ENCODE results near the gene SNX8.

Gene SNX8

DNA sequence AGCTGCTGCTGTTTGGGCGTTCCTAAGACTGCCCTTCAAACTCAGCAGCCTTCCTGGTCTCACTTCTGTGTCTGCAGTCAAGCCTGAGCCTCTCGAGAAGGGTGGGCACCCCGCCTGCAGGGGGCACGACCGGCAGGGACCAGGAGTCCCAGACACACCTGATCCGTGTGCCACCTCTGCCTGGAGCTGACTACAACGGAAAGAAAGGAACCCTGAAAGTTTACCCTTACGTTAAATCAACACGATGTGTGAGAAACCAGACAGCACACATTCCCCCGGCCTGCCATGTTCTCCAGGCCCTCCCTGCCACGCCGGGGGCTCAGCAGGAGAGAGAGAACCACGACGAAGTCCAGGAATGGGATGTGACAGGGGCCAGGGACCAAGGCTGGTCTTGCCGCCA lies 86.5 kb downstream of the SNX8 start:
- Histone ChIP-seq H3K36me3 (ENCODE audit: control insufficient read depth, insufficient read depth, low read length) (peaks cover 75% of the 10 kb centered on the region), H3K9ac (ENCODE audit: low read depth, low read length) (no peak overlapping the region), H3K4me1 (ENCODE audit: control insufficient read depth, insufficient read depth, low read length) (peaks cover 5% of the 10 kb centered on the region; the same call in 1 of the 2 replicates), H3K4me3 (ENCODE audit: low read depth, low read length) (no peak overlapping the region), H3K9me3 (ENCODE audit: control insufficient read depth, insufficient read depth, low read length) (no peaks in the 10 kb centered on the region), H3K27me3 (ENCODE audit: control insufficient read depth, insufficient read depth, low read length) (no peaks in the 10 kb centered on the region), H3K27ac (ENCODE audit: low read depth, low read length) (no peak overlapping the region)

DNA sequence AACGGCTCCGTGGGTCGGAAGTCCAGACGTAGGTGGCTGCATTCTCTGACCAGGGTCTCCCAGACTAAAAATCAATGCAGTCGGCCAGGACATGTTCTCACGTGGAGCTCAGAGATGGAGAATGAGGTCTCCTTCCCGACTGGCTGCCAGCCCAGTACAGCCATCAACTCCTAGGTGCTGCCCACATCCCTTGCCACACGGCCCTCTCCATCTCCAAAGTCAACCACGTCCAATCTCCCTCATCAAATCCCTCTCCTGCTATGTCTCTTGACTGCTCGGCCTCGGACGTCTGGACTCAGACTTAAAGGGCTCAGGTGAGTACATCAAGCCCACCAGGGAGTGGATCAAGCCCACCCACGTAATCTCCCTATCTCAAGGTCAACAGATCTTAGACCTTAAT lies 88.4 kb downstream of the SNX8 start:
- no peak overlapping the region for H3K4me3 ChIP-seq (ENCODE audit: low read depth, low read length)
- H3K27me3 ChIP-seq (ENCODE audit: control insufficient read depth, insufficient read depth, low read length), result no peaks in the 10 kb centered on the region
- peaks cover 92% of the 10 kb centered on the region for H3K36me3 ChIP-seq (ENCODE audit: control insufficient read depth, insufficient read depth, low read length)
- H3K9me3 ChIP-seq (ENCODE audit: control insufficient read depth, insufficient read depth, low read length), result no peaks in the 10 kb centered on the region
- H3K9ac ChIP-seq (ENCODE audit: low read depth, low read length), result no peak overlapping the region
- no peaks in the 10 kb centered on the region for H3K4me1 ChIP-seq (ENCODE audit: control insufficient read depth, insufficient read depth, low read length)
- H3K27ac ChIP-seq (ENCODE audit: low read depth, low read length), result no peak overlapping the region

DNA sequence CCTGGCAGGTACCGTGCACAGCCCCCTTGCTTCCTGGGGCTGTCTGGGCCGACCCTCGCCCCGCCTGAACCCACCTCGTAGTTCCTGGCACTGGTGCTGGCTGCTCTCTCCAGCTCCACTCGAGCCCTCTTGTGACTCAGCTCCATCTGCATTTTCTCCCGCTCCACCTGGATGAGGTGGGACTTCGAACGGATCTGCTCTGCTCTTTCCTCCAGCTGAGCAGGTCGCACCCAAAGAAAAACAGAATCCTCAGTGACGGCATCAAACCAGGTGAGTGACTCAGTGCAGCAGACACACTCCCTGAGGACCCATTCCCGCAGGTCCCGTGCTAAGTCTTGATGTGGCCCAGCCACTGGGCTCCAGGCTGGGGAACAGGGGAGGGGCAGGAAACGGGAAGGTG lies 88.9 kb downstream of the SNX8 start:
- Histone ChIP-seq H3K9ac (ENCODE audit: low read depth, low read length) (no peak overlapping the region), H3K36me3 (ENCODE audit: control insufficient read depth, insufficient read depth, low read length) (peaks cover 96% of the 10 kb centered on the region)

DNA sequence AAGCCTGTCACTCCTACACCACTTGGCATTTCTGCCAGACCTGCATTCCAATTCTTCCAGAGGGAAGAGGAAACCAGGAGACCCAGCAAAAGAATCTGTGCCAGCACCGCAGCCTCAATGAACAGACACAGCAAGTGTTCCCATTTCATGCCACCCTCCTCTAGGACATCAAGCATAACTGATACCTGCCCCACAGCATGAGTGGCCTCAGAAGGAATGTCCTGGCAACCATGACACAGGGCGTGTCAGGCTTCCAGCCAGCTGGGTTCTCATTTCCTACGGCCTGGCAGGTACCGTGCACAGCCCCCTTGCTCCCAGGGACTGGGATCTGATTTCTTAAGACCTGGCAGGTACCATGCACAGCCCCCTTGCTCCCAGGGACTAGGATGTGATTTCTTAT lies 89.3 kb downstream of the SNX8 start:
- Histone ChIP-seq H3K4me1 (ENCODE audit: control insufficient read depth, insufficient read depth, low read length) (no peaks in the 10 kb centered on the region), H3K36me3 (ENCODE audit: control insufficient read depth, insufficient read depth, low read length) (peaks cover 92% of the 10 kb centered on the region), H3K27me3 (ENCODE audit: control insufficient read depth, insufficient read depth, low read length) (no peaks in the 10 kb centered on the region), H3K9me3 (ENCODE audit: control insufficient read depth, insufficient read depth, low read length) (no peaks in the 10 kb centered on the region), H3K9ac (ENCODE audit: low read depth, low read length) (no peak overlapping the region), H3K4me3 (ENCODE audit: low read depth, low read length) (no peak overlapping the region), H3K27ac (ENCODE audit: low read depth, low read length) (no peak overlapping the region)

More for the DNA sequence above, 88.9 kb downstream of the SNX8 start:
- H3K27me3 ChIP-seq (ENCODE audit: control insufficient read depth, insufficient read depth, low read length), result no peaks in the 10 kb centered on the region
- no peaks in the 10 kb centered on the region for H3K9me3 ChIP-seq (ENCODE audit: control insufficient read depth, insufficient read depth, low read length)
- H3K27ac ChIP-seq (ENCODE audit: low read depth, low read length), result no peak overlapping the region
- no peaks in the 10 kb centered on the region for H3K4me1 ChIP-seq (ENCODE audit: control insufficient read depth, insufficient read depth, low read length)
- no peak overlapping the region for H3K4me3 ChIP-seq (ENCODE audit: low read depth, low read length)

DNA sequence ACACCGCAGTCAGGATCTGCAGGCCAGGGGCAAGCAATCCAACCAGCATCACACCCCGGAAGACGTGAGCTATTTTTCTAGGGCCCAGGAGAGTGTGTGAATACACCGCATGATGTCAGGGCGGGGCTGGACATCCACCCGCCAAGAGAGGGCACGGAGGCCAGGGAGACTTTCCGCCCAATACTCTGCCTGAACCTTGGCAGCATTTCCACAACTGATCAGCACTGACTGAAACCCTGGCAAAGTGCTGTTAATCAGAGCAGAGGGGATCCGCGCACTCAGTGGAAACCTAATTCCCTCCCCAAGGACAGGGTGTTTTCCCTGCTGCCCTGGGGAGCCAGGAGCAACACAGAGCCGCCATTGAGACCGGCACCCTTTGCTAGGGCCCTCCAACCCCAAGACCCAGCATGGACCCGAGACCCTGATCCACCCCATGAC lies 89.7 kb downstream of the SNX8 start:
- Histone ChIP-seq H3K4me1 (ENCODE audit: control insufficient read depth, insufficient read depth, low read length) (no peaks in the 10 kb centered on the region), H3K36me3 (ENCODE audit: control insufficient read depth, insufficient read depth, low read length) (peaks cover 88% of the 10 kb centered on the region), H3K9me3 (ENCODE audit: control insufficient read depth, insufficient read depth, low read length) (no peaks in the 10 kb centered on the region), H3K9ac (ENCODE audit: low read depth, low read length) (no peak overlapping the region), H3K4me3 (ENCODE audit: low read depth, low read length) (no peak overlapping the region), H3K27me3 (ENCODE audit: control insufficient read depth, insufficient read depth, low read length) (no peaks in the 10 kb centered on the region), H3K27ac (ENCODE audit: low read depth, low read length) (no peak overlapping the region)

DNA sequence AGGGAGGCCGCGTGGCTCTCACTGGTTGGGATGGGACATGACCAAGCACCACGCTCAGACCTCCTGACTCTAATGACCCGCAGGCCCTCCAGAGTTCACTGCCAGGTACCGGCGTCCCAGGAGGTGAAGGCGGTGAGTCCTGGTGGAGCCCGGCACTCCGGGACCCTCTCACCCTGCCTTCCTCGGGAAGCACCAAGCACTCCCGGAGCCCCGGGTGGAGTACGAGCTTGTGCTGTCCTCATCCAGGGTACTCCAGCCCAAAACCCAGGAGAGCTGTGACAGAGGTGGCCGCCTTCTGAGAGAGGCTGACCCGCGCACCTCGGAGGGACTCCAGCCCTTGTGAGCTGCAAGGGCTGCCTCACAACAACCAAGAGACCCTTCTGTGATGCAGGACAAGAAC lies 90.9 kb downstream of the SNX8 start:
- H3K4me1 ChIP-seq (ENCODE audit: control insufficient read depth, insufficient read depth, low read length), result no peaks in the 10 kb centered on the region
- no peak overlapping the region for H3K9ac ChIP-seq (ENCODE audit: low read depth, low read length)
- no peaks in the 10 kb centered on the region for H3K9me3 ChIP-seq (ENCODE audit: control insufficient read depth, insufficient read depth, low read length)
- peaks cover 82% of the 10 kb centered on the region for H3K36me3 ChIP-seq (ENCODE audit: control insufficient read depth, insufficient read depth, low read length)
- no peak overlapping the region for H3K4me3 ChIP-seq (ENCODE audit: low read depth, low read length)
- no peak overlapping the region for H3K27ac ChIP-seq (ENCODE audit: low read depth, low read length)
- H3K27me3 ChIP-seq (ENCODE audit: control insufficient read depth, insufficient read depth, low read length), result no peaks in the 10 kb centered on the region

DNA sequence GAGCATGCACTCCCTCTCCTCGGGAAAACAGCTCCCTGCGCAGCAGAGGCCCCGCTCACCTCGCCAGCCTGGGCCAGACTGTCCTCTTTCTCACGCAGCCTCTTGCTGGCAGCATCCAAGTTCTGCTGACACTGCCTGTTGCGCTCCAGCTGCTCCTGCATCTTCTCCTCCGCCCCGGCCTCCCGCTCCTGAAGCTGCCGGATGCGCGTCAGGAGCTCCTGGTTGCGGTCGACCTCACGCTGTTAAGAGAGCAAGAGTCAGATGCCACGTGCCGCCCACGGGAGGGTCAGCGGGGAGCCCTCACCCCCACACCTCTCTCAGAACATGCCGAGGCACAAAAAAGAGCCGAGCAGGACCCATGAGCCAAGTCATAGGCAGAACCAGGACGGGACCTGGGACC lies 91.7 kb downstream of the SNX8 start:
- Histone ChIP-seq H3K4me1 (ENCODE audit: control insufficient read depth, insufficient read depth, low read length) (no peaks in the 10 kb centered on the region), H3K9ac (ENCODE audit: low read depth, low read length) (no peak overlapping the region), H3K27me3 (ENCODE audit: control insufficient read depth, insufficient read depth, low read length) (no peaks in the 10 kb centered on the region), H3K9me3 (ENCODE audit: control insufficient read depth, insufficient read depth, low read length) (no peaks in the 10 kb centered on the region), H3K36me3 (ENCODE audit: control insufficient read depth, insufficient read depth, low read length) (peaks cover 81% of the 10 kb centered on the region), H3K27ac (ENCODE audit: low read depth, low read length) (no peak overlapping the region), H3K4me3 (ENCODE audit: low read depth, low read length) (no peak overlapping the region)

DNA sequence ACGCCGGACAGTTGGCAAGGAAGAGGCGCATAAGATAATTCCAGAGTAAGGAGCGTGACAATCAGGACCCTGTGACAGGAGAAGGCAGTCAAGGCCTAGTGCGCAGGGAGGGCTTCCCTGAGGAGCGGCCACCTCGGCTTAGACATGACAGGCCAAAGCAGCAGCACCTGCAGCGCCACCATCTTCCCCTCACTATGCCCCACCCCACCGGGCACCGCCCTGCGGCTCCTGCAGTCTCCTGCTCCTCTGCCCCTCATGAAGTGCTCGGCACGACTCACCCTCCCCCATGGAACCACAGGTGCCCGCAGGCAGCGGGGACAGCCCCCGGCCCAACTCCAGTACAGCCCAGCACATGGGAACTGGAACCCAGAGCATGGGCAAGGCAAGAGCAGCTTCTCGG lies 93.3 kb downstream of the SNX8 start:
- no peak overlapping the region for H3K9ac ChIP-seq (ENCODE audit: low read depth, low read length)
- H3K4me1 ChIP-seq (ENCODE audit: control insufficient read depth, insufficient read depth, low read length), result no peaks in the 10 kb centered on the region
- H3K9me3 ChIP-seq (ENCODE audit: control insufficient read depth, insufficient read depth, low read length), result no peaks in the 10 kb centered on the region
- peaks cover 83% of the 10 kb centered on the region for H3K36me3 ChIP-seq (ENCODE audit: control insufficient read depth, insufficient read depth, low read length)
- no peak overlapping the region for H3K4me3 ChIP-seq (ENCODE audit: low read depth, low read length)
- H3K27ac ChIP-seq (ENCODE audit: low read depth, low read length), result no peak overlapping the region
- no peaks in the 10 kb centered on the region for H3K27me3 ChIP-seq (ENCODE audit: control insufficient read depth, insufficient read depth, low read length)

DNA sequence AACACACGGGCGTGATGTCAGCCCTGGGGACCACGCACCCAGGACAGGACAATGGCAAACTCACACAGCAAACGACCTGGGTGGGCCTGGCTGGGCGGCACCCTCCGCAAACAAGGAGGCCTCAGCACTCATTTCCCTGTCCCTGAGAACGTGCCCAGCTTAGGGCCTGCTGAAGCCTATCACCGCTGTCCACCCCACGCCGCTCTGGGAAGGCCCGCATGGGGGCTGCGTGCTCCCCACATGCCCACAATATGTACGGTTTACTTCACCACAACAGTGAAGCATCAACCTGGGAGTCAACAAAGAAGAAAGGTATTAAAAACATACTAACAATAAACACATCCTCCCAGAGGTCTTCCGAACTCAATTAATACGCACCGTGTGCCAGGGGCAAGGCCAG lies 93.7 kb downstream of the SNX8 start:
- H3K9ac ChIP-seq (ENCODE audit: low read depth, low read length), result no peak overlapping the region
- peaks cover 83% of the 10 kb centered on the region for H3K36me3 ChIP-seq (ENCODE audit: control insufficient read depth, insufficient read depth, low read length)
- H3K4me3 ChIP-seq (ENCODE audit: low read depth, low read length), result no peak overlapping the region
- no peaks in the 10 kb centered on the region for H3K9me3 ChIP-seq (ENCODE audit: control insufficient read depth, insufficient read depth, low read length)
- H3K27me3 ChIP-seq (ENCODE audit: control insufficient read depth, insufficient read depth, low read length), result no peaks in the 10 kb centered on the region
- no peaks in the 10 kb centered on the region for H3K4me1 ChIP-seq (ENCODE audit: control insufficient read depth, insufficient read depth, low read length)
- H3K27ac ChIP-seq (ENCODE audit: low read depth, low read length), result no peak overlapping the region

DNA sequence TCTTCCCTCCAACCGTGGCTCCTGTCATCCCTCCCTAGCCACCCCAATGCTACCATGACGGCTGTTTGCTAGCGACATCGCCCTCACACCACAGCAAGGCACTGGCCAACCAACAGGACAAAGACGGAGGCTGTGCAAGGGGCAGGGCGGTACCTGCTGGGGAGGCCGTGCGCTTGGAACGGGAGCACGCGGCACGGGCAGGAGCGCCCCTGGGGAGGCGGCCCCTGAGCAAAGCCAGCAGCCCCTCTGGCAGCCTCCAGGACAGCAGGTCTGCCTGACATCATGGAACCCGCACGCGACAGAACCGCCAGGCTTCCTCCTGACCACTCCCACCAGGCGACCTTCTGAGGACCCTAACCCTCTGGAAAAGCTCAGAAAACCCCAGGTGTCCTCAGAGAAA lies 94.2 kb downstream of the SNX8 start:
- Histone ChIP-seq H3K9me3 (ENCODE audit: control insufficient read depth, insufficient read depth, low read length) (no peaks in the 10 kb centered on the region), H3K27ac (ENCODE audit: low read depth, low read length) (no peak overlapping the region), H3K27me3 (ENCODE audit: control insufficient read depth, insufficient read depth, low read length) (no peaks in the 10 kb centered on the region), H3K4me3 (ENCODE audit: low read depth, low read length) (no peak overlapping the region), H3K36me3 (ENCODE audit: control insufficient read depth, insufficient read depth, low read length) (peaks cover 82% of the 10 kb centered on the region), H3K9ac (ENCODE audit: low read depth, low read length) (no peak overlapping the region), H3K4me1 (ENCODE audit: control insufficient read depth, insufficient read depth, low read length) (no peaks in the 10 kb centered on the region)

DNA sequence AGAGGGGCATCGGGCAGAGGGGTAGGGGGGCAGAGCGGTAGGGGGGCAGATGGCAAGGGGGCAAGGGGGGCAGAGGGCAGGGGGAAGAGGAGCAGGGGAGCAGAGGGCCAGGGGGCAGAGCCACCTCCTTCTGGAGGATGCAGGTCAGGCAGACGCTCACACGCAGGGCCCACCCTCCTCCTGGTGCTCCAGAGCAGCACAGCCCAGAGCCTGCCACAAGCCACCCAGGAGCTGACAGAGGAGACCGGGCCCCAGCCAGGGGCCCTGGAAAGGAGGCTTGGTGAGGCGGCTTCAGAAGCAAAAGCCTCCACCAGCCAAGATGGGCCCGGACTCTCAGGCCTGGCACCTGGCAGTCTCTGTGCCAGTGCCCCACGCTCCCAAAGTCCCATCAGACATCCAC lies 94.6 kb downstream of the SNX8 start:
- H3K9me3 ChIP-seq (ENCODE audit: control insufficient read depth, insufficient read depth, low read length), result no peaks in the 10 kb centered on the region
- H3K9ac ChIP-seq (ENCODE audit: low read depth, low read length), result no peak overlapping the region
- no peaks in the 10 kb centered on the region for H3K27me3 ChIP-seq (ENCODE audit: control insufficient read depth, insufficient read depth, low read length)
- H3K4me1 ChIP-seq (ENCODE audit: control insufficient read depth, insufficient read depth, low read length), result no peaks in the 10 kb centered on the region
- H3K36me3 ChIP-seq (ENCODE audit: control insufficient read depth, insufficient read depth, low read length), result peaks cover 81% of the 10 kb centered on the region
- no peak overlapping the region for H3K27ac ChIP-seq (ENCODE audit: low read depth, low read length)
- H3K4me3 ChIP-seq (ENCODE audit: low read depth, low read length), result no peak overlapping the region

DNA sequence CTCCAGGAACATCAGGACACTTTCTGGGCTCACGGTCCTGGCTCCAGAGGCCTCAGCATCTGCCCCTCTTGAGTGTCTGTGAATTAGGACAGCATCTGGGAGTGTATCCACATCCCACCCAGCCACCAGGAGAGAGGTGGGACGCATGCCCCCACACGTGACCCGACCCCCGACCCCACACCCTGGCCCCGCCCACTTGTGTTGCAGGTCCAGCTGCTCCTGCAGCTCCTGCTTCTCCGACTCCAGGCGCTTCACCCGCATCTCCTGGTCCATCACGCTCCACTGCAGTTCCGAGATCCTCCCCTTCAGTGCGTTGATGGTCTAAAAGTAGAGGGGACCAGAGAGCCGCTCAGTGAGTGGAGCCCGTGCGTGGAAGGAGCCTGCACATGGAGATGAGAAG lies 95.1 kb downstream of the SNX8 start:
- Histone ChIP-seq H3K4me1 (ENCODE audit: control insufficient read depth, insufficient read depth, low read length) (no peaks in the 10 kb centered on the region), H3K4me3 (ENCODE audit: low read depth, low read length) (no peak overlapping the region), H3K9ac (ENCODE audit: low read depth, low read length) (no peak overlapping the region), H3K9me3 (ENCODE audit: control insufficient read depth, insufficient read depth, low read length) (no peaks in the 10 kb centered on the region), H3K36me3 (ENCODE audit: control insufficient read depth, insufficient read depth, low read length) (peaks cover 81% of the 10 kb centered on the region), H3K27ac (ENCODE audit: low read depth, low read length) (no peak overlapping the region), H3K27me3 (ENCODE audit: control insufficient read depth, insufficient read depth, low read length) (no peaks in the 10 kb centered on the region)

All from HUES48 (cell line).